HL-60 (cell line): ENCODE data around the gene KLK10.

Source experiments
- DNase-seq, 2 experiments: peaks; one replicate each; pipeline ENCODE4 v3.0.0-alpha.2; 2010 to 2020; ENCODE audit warnings: low read depth in 1 of 2, low spot score in 1 of 2
- H3K27ac ChIP-seq: fragments of 250-450 bp; sonication (Bioruptor Pico); replicated peaks from 2 replicates; pipeline ENCODE4 v1.5.1; 2020; ENCODE audit warnings: mild to moderate bottlenecking, moderate library complexity
- H3K27me3 ChIP-seq: fragments of 250-450 bp; sonication (Bioruptor Pico); 2 replicates; pipeline ENCODE4 v1.5.1; 2021; ENCODE audit warnings: mild to moderate bottlenecking, moderate library complexity; ENCODE audit not compliant: insufficient read depth, poor library complexity, severe bottlenecking
- H3K4me3 ChIP-seq: replicated peaks from 2 replicates; pipeline ENCODE4 v1.5.1; 2011; ENCODE audit warnings: mild to moderate bottlenecking, control low read depth, low read length; ENCODE audit not compliant: insufficient read depth
- CTCF ChIP-seq: IDR thresholded peaks from one replicate; pipeline ENCODE4 v1.5.1; 2011; ENCODE audit warnings: low read length, control low read depth, inconsistent platforms; ENCODE audit not compliant: insufficient read depth
- GABPA ChIP-seq: IDR thresholded peaks from 2 replicates; pipeline ENCODE4 v1.6.1; 2012; ENCODE audit warnings: low read depth
- POLR2AphosphoS5 ChIP-seq: IDR thresholded peaks from 2 replicates; pipeline ENCODE4 v1.6.1; 2012; ENCODE audit warnings: low read depth
- SPI1 ChIP-seq: IDR thresholded peaks from 2 replicates; pipeline ENCODE4 v1.6.1; 2012; ENCODE audit warnings: low read depth, mild to moderate bottlenecking, borderline replicate concordance
- TF ChIP-seq, protein P1 (sequence below): IDR thresholded peaks from 2 replicates; pipeline ENCODE4 v1.6.1; 2012; ENCODE audit warnings: low read depth; ENCODE audit not compliant: insufficient replicate concordance

The KLK10 gene

GRCh38 chr19:51034704-51035103 lies 15.2 kb upstream of the KLK10 start, which contains the start of gene KLK12:
Gene KLK12, minus strand, starts transcription at chr19:51035002. Its CDS starts 381 bp downstream, at chr19:51034621.
- no peak within 1 kb of the TSS for H3K27ac ChIP-seq
- TF ChIP-seq POLR2AphosphoS5 (no peak), GABPA (no peak), SPI1 (no peak), CTCF (no peak)
- TF ChIP-seq, protein P1, sequence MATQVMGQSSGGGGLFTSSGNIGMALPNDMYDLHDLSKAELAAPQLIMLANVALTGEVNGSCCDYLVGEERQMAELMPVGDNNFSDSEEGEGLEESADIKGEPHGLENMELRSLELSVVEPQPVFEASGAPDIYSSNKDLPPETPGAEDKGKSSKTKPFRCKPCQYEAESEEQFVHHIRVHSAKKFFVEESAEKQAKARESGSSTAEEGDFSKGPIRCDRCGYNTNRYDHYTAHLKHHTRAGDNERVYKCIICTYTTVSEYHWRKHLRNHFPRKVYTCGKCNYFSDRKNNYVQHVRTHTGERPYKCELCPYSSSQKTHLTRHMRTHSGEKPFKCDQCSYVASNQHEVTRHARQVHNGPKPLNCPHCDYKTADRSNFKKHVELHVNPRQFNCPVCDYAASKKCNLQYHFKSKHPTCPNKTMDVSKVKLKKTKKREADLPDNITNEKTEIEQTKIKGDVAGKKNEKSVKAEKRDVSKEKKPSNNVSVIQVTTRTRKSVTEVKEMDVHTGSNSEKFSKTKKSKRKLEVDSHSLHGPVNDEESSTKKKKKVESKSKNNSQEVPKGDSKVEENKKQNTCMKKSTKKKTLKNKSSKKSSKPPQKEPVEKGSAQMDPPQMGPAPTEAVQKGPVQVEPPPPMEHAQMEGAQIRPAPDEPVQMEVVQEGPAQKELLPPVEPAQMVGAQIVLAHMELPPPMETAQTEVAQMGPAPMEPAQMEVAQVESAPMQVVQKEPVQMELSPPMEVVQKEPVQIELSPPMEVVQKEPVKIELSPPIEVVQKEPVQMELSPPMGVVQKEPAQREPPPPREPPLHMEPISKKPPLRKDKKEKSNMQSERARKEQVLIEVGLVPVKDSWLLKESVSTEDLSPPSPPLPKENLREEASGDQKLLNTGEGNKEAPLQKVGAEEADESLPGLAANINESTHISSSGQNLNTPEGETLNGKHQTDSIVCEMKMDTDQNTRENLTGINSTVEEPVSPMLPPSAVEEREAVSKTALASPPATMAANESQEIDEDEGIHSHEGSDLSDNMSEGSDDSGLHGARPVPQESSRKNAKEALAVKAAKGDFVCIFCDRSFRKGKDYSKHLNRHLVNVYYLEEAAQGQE = no peak
- H3K4me3 ChIP-seq = no peak within 1 kb of the TSS
- H3K27me3 ChIP-seq = no peaks in the 10 kb centered on the region
- DNase-seq = no peak

DNA sequence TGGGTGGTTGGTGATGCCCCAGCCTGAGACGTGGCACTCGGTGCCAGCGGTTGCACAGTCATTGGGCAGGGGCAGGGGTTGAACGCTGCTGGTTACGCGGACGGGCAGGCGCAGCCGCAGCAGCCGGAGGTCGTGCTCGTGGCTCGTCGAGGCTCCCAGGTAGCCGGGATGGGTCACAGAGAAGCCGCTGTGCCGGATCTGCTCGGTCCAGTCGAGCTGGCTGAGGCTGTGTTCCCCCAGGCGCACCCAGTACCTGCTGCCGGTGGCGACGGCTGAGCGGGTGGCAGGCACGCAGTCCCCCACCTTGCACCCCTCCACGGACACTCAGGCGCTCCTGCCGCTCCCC lies 12.3 kb upstream of the KLK10 start:
- Histone ChIP-seq H3K4me3 (no peak overlapping the region), H3K27ac (no peak overlapping the region), H3K27me3 (no peaks in the 10 kb centered on the region)
- TF ChIP-seq POLR2AphosphoS5 (no peak), CTCF (no peak), SPI1 (no peak), GABPA (no peak)
- TF ChIP-seq, protein P1 = no peak
- no peak for DNase-seq

GRCh38 chr19:51031220-51031879 lies 11.8 kb upstream of the KLK10 start:
- no peaks in the 10 kb centered on the region for H3K27me3 ChIP-seq
- TF ChIP-seq, protein P1 = no peak
- TF ChIP-seq CTCF (no peak), POLR2AphosphoS5 (no peak), SPI1 (no peak)

More at GRCh38 chr19:51031220-51031879, 11.8 kb upstream of the KLK10 start:
- no peak for DNase-seq
- no peak overlapping the region for H3K4me3 ChIP-seq
- no peak overlapping the region for H3K27ac ChIP-seq
